ENCODE measurements around the gene TMEM132C. TPM values are rescaled to one million over a fixed set of nuclear protein-coding genes. Genes with fewer than 3 reads are reported as not detected.

The TMEM132C gene
- total and polyA plus RNA-seq, 2 of the 8 experiments (the other 6 are each of a cell fraction or from before 2014, with no cell fraction given), result 0.23 to 0.76 TPM

DNA sequence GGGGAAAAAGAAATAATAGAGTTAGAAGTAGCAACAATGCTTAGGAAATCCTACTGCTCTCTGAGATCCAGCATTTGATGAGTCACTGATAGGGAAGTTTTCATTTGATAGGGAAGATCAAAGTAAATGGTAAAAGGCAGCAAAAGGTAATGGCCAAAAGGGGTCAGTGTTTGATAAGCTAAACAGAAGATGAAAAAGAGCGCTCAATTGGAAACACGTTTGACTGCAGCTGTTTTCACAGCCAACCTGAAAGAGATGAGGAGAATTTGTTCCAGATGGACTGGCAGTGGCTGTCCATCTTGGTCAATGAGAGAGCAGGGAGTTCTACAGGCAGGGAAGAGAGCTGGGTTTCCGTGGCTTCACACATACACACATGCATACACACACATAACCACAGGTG lies 264.2 kb downstream of the TMEM132C start:
- Histone ChIP-seq H3K27ac (ENCODE audit: low read depth, low read length) (no peak overlapping the region), H3K14ac (ENCODE audit: insufficient read length) (no peak overlapping the region), H2AK5ac (ENCODE audit: low read depth, low read length) (no peak overlapping the region), H3K36me3 (ENCODE audit: control insufficient read depth in 2 of 4, insufficient read depth in 4 of 4, low read length in 3 of 4) (no peaks in the 10 kb centered on the region), H3K9ac (replicated peaks in 1 of 4; ENCODE audit: extremely low read depth in 1 of 4, low read depth in 3 of 4, low read length in 3 of 4) (no peak overlapping the region), H4K20me1 (replicated peaks in 1 of 2; ENCODE audit: control insufficient read depth in 1 of 2, insufficient read depth in 2 of 2, low read length in 2 of 2) (peaks cover 0 to 4% of the 10 kb centered on the region in 2 experiments), H4K5ac (ENCODE audit: insufficient read length, low read depth, low read length) (no peak overlapping the region), H2BK120ac (replicated peaks; ENCODE audit: low read depth, low read length) (no peak overlapping the region), H4K91ac (replicated peaks; ENCODE audit: insufficient read length, low read length) (no peak overlapping the region), H3K4me3 (ENCODE audit: extremely low read depth in 1 of 4, insufficient read depth in 2 of 4, low read depth in 3 of 4, low read length in 4 of 4) (no peak overlapping the region), H2BK5ac (ENCODE audit: low read depth, low read length) (no peak overlapping the region; the same call in 1 of the 2 replicates), H3K27me3 (replicated peaks in 1 of 4; ENCODE audit: control insufficient read depth in 3 of 4, extremely low read depth in 1 of 4, insufficient read depth in 3 of 4, low read length in 3 of 4) (no peaks in the 10 kb centered on the region), H4K8ac (ENCODE audit: extremely low read depth, insufficient read depth, low read length) (no peak overlapping the region), H2AFZ (ENCODE audit: low read length) (no peak overlapping the region), H3K23ac (ENCODE audit: insufficient read length) (no peak overlapping the region), H3K56ac (replicated peaks; ENCODE audit: insufficient read length, low read depth, low read length) (no peak overlapping the region), H3K79me1 (ENCODE audit: low read depth, low read length) (no peaks in the 10 kb centered on the region), H3K9me3 (ENCODE audit: insufficient read depth in 2 of 2, low read depth in 1 of 2, low read length in 1 of 2) (no peaks in the 10 kb centered on the region), H2BK20ac (ENCODE audit: low read length) (peak overlapping the region; percentile 24; the same call in 1 of the 2 replicates), H3K4me1 (replicated peaks in 1 of 4; ENCODE audit: control insufficient read depth in 3 of 4, insufficient read depth in 4 of 4, low read length in 3 of 4) (peaks cover 0 to 2% (median 0%) of the 10 kb centered on the region in 4 experiments; a peak in 1 of 7 replicates), H3K23me2 (ENCODE audit: low read depth, low read length) (no peaks in the 10 kb centered on the region), H3K79me2 (ENCODE audit: control insufficient read depth in 1 of 2, insufficient read depth in 2 of 2, low read length in 2 of 2) (no peaks in the 10 kb centered on the region), H2BK12ac (ENCODE audit: low read depth, low read length) (peak overlapping the region; percentile 86; the same call in 1 of the 2 replicates), H3K18ac (ENCODE audit: extremely low read depth, low read length) (peak overlapping the region; percentile 55; the same call in 1 of the 2 replicates), H2BK15ac (ENCODE audit: low read length) (peak overlapping the region; percentile 34; the same call in 1 of the 2 replicates), H3K4me2 (ENCODE audit: insufficient read depth in 1 of 2, low read depth in 2 of 2, low read length in 2 of 2) (no peak overlapping the region), H3K4ac (replicated peaks; ENCODE audit: insufficient read length, low read depth, low read length) (peak overlapping the region; percentile 88)
- FAIRE-seq (no peak), DNase-seq (ENCODE audit: low read depth in 1 of 2, low spot score in 2 of 2) (no peak)
- ChIA-PET POLR2A (ENCODE audit: partially characterized antibody) (no interaction called here), CTCF (ENCODE audit: partially characterized antibody) (interaction anchor here (0.8 to 3.3 kb wide), 15 partner anchors 9 to 539 kb away, joined by 3 to 18 read pairs (median 4); no protein-coding TSS in a partner anchor)
- WGBS, 2 experiments (ENCODE audit: extremely low coverage in 1 of 2, insufficient coverage in 1 of 2, insufficient read length in 1 of 2, insufficient replicate concordance in 2 of 2, low coverage in 1 of 2, low lambda C conversion rate in 2 of 2, missing lambda C conversion rate in 1 of 2), result 60% methylated on average over 3 of the region's 3 CpGs; no CpG with 5 or more reads in 1 of the 2 experiments
- no peak for TF ChIP-seq YY1 (IDR thresholded peaks at IDR 0.05; ENCODE audit: low read depth, low read length)
- no peak for TF ChIP-seq ZNF274 (IDR thresholded peaks at IDR 0.05; ENCODE audit: borderline replicate concordance, extremely low read depth, low read length)
- TF ChIP-seq RAD21 (IDR thresholded peaks at IDR 0.05 in 1 of 2, conservative IDR thresholded peaks at IDR 0.05 in 1 of 2; ENCODE audit: low read depth in 2 of 2, low read length in 2 of 2), result peak; percentile 85
- no peak for TF ChIP-seq CTBP2 (IDR thresholded peaks at IDR 0.05; ENCODE audit: borderline replicate concordance, insufficient read depth, insufficient read length, low read length)
- TF ChIP-seq RNF2 (IDR thresholded peaks at IDR 0.05; ENCODE audit: borderline replicate concordance, low read depth, low read length, missing control alignments, poor library complexity, severe bottlenecking), result no peak
- TF ChIP-seq BACH1 (IDR thresholded peaks at IDR 0.05; ENCODE audit: low read length), result peak; percentile 71; the same call in 1 of the 2 replicates
- TF ChIP-seq, protein P1, sequence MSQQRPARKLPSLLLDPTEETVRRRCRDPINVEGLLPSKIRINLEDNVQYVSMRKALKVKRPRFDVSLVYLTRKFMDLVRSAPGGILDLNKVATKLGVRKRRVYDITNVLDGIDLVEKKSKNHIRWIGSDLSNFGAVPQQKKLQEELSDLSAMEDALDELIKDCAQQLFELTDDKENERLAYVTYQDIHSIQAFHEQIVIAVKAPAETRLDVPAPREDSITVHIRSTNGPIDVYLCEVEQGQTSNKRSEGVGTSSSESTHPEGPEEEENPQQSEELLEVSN (IDR thresholded peaks at IDR 0.05), result no peak
- no peak for TF ChIP-seq GABPA (IDR thresholded peaks at IDR 0.05; ENCODE audit: borderline replicate concordance, insufficient read depth, low read length)
- TF ChIP-seq ATF2 (IDR thresholded peaks at IDR 0.05; ENCODE audit: low read length), result no peak
- no peak for TF ChIP-seq ASH2L (IDR thresholded peaks at IDR 0.05; ENCODE audit: low read length)
